Stimulated activated CD4-positive, alpha-beta T cell treated with anti-CD3 and anti-CD28 coated beads, Interleukin-4, amount 100 ng/mL, for 4 hours (primary cell): ENCODE data around the gene SLC12A6.

ENCODE experiments used
- DNase-seq, 2 experiments: peaks; one replicate each; pipeline ENCODE4 v3.0.0-alpha.2; 2020

The SLC12A6 gene

DNA sequence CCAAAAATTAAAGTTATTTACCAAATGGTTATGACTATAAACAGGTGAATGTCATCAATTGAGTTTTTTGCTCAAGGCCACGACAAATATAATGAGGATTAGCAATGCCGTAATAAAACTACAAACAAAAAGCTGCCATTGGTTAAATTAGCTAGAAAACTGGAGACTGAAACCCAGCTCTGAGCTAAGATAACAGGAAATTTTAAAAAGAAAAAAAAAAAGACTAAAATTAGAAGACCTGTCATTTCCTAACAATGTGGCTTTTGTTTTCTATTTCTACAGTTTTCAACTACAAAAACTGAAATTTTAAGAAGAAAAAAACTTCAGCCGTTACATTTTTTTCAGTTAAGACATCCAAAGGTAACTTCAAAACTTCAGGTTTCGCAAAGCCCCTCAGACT lies 9.7 kb downstream of the SLC12A6 start:
- no peak for DNase-seq

DNA sequence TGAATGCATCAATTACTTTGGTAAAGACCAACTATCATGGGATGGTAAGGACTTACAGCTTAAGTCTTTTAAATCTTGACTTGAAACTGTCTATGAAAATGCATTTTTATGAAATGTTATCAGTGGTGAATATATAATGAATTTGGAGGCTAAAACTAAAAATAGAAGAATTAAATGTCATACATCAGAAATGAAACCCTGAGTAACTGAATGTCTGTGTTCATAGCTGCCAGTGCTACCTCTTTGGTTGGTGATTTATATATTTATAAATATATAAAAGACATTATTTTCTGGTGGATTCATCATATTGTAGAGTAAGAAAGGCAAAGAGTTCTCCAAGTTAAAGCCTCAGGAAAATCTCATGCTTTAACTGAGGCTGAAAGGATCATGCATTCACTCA lies 12.2 kb downstream of the SLC12A6 start:
- no peak for DNase-seq

DNA sequence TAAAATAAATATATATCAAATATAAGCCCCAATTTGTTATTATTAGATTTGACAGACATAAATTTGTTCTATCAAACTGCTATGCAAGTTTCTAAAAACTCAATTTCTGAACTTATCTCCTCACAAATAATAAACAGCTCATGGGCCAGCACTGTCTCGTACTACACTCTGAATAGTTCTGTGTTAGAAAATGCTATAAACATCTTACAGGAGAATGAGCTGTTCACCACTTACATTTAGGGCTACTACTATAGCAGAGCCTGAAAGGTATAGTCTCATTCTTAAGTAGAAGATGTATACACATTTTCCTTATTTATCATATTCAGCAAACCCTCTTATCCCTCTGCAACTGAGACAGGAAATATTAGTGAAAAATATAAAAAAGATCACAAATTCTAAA lies 12.6 kb downstream of the SLC12A6 start:
- DNase-seq = no peak

DNA sequence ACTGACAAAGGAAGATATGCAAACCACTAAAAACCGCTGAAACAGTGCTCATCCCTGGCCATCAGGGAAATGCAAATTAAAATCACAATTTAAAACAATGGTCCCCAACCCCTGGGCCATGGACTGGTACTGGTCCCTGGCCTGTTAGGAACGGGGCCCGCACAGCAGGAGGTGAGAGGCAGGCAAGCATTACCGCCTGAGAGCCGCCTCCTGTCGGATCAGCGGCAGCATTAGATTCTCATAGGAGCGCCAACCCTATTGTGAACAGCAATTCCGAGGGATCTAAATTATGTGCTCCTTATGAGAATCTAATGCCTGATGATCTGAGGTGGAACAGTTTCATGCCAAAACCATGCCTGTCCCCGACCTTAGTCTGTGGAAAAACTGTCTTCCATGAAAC lies 14.4 kb downstream of the SLC12A6 start:
- DNase-seq = no peak

DNA sequence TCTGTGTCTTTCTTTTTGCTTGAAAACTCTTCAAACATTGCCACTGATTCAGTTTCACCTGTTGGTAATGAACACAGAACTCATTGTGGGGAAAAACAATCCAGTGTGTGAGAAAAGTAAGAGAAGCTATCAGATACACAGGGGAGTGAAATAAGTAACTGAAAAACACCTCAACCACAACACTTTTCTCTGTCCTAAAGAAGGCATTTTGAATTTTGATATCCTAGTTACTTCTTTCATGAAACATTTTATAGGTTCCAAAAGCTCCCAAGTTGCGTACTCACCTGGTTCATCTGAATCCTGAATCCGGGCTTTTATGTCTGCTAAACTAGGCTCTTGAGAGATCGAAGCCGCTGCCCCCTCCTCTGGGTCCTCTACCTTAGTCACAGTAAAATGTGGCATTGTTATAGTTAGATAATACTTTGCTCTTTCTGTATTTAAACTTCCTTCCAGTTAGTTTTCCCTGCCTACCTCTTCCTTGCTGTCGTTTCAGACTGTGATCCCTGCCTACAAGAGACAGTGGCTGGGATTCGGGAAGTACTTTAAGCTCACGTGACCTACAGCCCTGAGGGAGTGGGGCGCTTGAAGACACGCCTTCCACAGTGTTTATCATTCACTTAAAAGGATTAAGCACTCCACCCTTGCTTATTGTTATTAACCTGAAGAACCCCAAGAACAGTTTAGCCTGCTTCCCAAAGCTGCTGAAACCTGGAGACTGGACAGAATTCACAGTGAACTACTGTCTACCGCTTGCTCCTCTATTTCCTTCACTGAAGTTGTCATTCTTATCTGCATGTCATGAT lies 19.1 kb downstream of the SLC12A6 start:
- no peak for DNase-seq

DNA sequence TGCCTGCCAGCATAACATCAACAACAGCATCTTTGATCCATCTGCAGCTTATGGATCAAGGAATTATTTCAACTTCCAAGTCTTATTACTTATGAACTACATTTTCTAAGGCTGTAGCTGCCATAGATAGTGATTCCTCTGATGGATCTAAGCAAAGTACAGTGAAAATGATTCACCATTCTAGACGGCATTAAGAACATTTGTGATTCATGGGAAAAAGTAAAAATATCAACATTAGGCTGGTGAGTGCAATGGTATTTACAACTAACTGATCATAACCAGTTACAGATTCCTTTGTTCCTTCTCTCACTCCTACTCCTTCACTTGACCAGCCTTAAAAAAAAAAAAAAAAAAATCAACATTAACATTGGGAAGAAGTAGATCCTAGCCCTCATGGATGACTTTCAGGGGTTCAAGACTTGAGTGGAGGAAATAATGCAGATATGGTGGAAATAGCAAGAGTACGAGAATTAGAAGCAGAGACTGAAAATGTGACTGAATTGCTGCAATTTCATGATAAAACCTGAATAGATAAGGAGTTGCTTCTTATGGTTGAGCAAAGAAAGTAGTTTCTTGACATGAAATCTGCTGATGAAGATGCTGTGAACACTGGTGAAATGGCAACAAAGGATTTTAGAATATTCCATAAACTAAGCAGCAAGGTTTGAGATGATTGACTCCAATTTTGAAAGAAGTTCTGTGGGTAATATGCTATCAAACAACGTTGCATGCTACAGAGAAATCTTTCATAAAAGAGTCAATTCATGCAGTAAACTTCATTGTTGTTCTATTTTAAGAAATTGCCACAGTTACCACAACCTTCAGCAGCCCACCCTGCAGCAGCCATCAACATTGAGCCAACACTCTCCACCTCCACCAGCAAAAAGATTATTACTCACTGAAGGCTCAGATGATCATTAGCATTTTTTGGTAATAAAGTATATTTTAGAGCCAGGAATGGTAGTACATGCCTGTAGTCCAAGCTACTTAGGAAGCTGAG lies 22.8 kb downstream of the SLC12A6 start:
- DNase-seq = no peak

DNA sequence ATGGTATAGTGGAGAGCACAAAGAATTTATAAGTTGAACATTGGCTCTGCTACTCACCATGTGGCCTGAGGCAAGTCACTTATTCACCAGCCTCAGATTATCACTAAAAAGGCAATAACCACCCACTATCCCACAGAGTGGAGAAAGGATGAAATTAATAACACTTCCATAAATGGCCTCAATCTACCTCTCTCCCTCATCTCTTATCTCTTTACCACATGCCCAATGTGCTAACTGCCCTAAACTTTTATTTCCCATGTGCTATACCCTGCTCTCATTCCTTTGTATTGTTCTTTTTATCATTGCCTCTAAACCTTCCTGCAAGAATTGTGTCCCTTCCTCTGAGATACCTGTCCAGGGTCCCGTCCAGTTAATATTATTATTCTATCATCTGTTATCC lies 26.0 kb downstream of the SLC12A6 start:
- DNase-seq = no peak

DNA sequence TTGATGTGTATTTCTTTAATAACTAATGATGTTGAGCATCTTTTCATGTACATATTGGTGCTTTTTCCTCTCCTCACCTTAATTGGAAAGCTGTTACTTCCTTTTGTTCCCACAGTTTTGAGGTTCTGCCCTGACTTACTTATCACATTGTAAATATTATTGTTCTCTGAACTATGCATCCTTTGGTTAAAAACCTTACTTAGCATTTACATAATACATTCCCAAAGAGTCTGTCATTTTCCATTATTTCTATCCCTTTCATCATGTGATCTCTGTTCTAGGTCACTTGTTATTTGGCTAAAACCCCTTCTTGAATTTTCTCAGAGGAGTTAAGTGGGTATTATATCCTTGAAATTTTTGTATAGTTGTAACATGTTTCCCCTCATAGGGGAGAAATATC lies 33.0 kb downstream of the SLC12A6 start:
- no peak for DNase-seq

DNA sequence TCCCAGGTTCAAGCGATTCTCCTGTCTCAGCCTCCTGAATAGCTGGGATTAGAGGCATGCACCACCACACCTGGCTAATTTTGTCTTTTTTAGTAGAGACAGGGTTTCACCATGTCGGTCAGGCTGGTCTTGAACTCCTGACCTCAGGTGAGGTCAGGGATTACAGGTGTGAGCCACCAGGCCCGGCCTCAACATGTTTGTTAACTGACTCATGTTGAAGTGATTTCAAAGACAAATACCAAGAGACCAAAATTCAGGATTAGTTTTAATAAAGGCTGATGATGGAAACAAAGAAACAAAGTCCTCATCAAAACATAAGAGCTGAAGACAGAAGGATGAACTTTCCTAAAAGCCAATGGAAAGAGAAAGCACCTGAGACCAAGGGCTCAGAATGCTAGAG lies 36.5 kb downstream of the SLC12A6 start:
- DNase-seq = no peak

DNA sequence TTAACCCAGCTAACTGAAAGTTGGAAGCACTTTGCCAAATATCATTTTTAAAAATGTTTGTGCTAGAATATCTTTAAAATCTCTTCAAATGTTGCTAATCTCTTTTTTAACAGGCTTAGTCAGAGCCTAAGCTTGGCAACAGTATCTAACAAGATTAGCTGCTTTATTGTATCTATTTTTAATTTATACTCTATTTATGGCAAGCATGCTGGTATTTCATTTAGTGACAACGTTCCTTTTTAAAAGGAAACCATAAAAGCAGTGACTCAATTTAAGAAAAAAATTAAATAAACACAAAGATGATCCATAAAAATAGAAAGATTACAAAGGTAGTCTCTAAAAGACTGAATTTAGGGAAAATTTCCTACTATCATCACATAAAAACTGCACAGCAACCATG lies 40.5 kb downstream of the SLC12A6 start:
- no peak for DNase-seq

DNA sequence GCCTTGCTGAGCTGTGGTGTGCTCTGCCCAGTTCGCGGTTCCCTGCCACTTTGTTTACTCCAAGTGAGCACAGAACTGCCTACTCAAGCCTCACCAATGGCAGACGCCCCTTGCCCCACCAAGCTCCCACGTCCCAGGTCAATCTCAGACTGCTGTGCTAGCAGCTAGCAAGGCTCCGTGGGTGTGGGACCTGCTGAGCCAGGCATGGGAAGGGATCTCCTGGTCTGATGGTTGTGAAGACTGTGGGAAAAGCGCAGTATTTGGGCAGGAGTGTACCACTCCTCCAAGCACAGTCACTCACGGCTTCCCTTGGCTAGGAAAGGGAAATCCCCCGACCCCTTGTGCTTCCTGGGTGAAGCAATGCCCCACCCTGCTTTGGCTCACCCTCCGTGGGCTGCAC lies 45.0 kb downstream of the SLC12A6 start:
- no peak for DNase-seq

DNA sequence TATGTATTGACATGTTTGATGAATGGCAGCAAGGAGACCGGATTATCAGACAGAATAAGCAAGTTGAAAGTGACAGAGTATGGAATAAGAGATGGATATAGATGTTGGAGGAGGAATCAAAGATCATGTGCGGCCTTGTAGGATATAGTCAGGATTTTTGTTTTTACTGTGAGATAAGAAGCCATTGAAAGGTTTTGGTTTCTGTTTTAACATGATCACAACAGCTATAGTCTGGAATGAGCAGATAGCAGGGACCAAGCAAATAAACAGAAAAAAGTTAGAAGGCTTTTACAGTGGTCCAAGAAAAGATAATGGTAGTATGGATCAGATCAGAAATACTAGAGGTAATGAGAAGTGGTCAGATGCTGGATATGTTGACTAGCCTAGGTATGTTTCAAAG lies 52.6 kb downstream of the SLC12A6 start:
- no peak for DNase-seq

DNA sequence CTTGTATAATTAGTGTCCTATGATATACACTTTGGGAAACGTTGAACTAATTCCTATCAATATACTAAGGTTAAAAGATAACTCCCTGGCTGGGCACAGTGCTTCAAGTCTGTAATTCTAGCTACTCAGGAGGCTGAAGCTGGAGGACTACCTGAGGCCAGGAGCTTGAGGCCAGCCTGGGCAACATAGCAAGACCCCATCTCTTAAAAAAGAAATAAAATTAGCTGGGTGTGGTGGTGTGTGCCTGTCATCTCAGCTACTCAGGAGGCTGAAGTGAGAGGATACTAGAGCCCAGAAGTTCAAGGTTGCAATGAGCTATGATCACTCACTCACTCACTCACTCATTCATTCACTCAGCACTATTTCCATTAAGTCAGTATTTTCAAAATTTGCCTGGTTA lies 55.2 kb downstream of the SLC12A6 start:
- no peak for DNase-seq

DNA sequence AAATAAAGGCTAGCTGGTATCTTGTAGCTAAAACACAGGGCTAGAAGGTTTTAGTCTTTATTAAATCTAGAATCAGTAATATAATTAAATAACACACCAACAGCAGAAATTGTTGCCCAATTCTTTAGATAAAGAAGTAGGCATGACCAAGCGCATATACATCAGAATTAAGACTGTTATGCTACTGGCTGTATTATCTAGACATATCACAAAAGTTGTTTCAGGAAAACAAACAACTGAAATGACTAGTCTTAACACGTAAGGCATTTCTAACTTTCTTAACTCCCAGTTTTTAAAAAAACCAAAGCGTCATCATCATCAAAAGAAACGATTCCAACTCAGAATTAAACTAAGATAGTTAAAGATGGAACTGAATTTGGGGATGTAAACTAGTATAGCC lies 57.4 kb downstream of the SLC12A6 start:
- no peak for DNase-seq

DNA sequence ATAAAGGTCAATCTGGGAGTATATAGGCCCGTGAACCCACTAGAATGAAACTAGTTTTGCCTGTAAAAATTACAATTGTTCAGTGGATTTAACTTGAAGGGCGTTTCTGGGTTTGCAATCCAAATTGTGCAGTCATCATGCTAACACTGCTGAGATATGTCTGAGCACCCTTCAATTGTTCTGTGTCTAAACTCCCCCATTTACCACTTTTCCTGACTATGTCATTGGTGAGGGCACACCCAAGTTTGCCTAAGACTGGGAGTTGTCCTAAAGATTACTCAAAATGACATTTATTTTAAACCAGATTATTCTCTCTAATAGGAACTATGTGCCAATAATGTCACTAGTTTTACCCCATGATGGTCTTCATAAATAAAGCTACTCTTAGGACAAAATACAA lies 58.2 kb downstream of the SLC12A6 start:
- no peak for DNase-seq

DNA sequence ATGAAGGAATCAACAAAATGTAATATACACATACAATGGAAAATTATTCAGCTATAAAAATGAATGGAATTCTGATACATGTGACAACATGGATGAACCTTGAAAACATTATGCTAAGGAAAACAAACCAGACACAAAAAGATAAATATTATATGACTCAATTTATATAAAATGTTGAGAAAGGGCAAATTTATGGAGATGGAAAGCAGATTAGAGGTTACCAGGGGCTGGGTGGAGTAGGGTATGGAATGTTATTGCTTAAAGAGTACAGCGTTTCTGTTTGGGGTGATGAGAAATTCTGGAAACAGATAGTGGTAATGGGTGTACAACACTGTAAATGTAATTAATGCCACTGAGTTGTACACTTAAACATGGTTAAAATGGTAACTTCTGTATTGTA lies 61.9 kb downstream of the SLC12A6 start:
- DNase-seq = no peak

DNA sequence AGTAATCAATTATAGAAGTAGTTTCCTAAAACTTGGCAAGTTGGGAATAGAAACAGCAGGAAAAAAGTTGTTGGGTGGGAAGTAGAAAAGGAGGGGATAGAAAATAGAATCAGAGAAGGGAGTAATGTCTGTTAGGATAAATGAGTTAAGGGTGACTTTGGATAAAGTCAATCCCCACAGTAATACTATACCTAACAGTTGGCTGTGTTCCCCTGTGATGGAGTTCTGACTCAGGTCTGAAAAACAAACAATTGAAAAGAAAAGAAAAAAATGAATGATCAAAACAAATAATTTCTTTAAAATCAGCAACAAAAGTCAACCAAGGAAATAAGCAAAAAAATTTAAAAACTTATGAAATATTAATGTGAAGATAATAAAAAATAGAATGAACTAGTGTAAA lies 62.4 kb downstream of the SLC12A6 start:
- no peak for DNase-seq

DNA sequence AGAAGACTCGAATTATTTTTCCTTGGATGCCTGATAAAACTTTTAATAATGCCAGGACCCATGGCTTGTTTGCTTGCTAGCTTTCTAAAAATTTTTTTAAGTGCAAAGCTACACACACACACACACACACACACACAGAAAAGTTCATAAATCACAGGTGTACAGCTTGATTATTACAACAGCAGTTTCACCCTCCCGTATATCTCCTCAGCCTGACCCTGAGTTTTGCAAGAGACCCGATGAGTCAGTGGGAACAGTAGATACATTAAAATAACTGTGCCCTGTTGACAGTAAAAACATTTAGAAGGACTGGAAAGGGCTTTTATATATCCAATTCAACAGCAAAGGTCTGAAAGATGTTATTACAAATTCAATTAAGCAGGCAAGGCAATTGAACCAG lies 66.1 kb downstream of the SLC12A6 start:
- no peak for DNase-seq

DNA sequence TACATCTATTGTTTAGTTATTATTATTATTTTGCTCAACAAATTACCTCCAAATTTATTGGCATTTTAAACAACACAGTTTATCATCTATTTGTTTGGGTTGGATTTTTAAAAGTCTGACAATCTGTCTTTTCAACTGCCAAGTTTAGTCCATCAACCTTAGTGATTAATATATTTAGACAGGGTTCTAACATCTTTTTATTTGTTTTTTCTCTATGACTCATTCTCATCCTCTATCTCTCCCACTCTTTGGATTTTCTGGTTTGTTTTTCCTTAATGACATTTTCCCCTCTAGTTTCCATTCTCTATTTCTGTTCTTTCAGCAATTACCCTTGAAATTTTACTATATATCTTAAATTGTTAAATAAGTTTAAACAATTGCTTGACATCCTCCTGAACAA lies 70.8 kb downstream of the SLC12A6 start:
- DNase-seq = no peak

DNA sequence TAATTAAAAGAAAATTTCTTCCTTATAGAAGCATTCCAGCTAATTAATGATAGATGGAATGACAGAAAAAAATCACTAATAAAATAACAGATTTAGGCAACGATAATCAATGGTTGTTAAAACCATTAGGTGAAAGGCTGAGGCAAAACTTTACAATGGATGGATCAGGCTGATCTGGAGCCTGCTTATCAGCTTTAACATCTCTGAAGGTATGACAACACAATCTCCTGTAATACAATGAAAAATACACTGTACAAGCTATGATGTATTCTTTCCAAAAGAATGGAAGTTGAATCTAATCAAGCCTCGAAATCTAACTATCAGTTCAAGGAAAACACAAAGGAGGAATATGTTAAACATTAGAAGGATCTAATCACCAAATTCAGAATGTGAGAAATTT lies 73.5 kb downstream of the SLC12A6 start:
- DNase-seq = no peak

DNA sequence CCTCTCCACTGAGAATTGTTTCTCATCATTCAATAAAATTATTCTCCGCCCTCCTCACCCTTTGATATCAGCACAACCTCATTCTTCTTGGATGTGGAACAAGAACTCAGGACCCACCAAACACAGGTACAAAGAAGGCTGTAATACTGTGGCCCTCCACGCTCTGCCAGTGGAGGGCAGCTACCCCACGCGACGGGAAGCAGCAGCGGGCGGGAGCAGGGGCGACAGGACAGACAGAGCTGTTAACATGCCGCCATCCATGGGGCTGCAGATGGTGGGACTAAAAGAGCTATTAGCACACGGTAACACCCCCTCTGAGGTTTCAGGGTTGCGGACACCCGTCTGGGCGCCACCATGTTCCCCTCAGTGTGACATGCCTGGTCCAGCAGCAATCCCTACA lies 75.2 kb downstream of the SLC12A6 start:
- DNase-seq = no peak

DNA sequence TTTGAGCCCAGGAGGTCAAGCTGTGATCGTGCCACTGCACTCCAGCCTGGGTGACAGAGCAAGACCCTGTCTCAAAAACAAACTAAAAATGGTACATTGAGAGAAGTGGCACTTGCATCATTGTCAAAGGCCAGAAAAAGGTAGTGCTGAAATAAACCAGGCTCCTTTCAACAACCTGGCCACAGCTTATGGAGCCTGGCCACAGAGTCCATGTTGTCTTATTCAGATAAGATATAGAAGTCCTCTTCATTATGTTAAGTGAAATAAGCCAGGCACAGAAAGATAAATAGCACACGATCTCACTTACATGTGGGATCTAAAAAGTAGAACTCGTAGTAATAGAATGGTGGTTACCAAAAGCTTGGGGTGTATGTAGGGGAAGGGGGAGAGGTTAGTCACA lies 78.0 kb downstream of the SLC12A6 start:
- DNase-seq = no peak

DNA sequence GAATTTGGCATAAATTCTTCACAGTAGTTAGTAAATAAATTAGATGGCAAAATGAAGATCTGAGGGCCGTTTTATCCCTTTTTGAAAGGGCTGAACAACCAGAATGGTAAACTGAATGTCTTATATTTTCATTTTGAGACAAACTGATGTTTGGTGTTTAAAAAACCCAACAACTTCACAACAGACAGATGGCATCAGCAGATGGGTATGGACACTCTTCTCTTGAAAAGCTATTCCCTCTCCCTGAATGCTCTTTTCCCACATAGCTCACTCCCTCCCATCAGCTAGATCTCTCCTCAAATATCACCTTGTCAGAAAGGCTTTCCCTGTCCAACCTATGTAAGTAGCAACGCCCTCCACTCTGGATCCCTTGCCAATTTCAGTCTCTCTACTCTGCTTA lies 79.4 kb downstream of the SLC12A6 start:
- DNase-seq = no peak

DNA sequence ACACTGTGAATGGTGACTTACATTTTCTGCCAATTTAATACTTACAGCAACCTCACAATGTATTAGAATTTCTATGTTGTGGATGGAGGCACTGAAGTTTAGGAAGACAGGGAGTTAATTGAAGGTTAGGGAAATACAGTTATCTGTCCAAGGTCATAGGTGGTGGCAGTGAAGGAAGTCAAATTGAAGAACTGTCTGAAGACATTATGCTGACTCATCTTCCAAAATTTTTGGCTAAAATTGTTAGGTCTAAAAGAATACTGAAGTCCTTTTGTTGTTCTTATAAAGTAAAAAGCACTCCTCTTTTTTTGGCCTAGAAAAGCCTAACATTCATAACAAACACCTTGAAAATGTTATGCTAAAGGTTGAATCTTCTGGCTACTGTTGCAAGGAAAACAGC lies 85.0 kb downstream of the SLC12A6 start:
- DNase-seq = no peak
